CD1c-positive myeloid dendritic cell (primary cell): Measurements from ENCODE around the gene SGTB.
A peak's percentile ranks its signal among the peaks of the same experiment; 100 is the strongest.
"Not testable (repeated sequence)": the region's sequence is repeated elsewhere in the genome, so short reads cannot be mapped to it uniquely, and the experiment has no call there.

Source experiments
- DNase-seq: peaks from one replicate; pipeline ENCODE4 v3.0.0-alpha.2; 2016; ENCODE audit errors: extremely low spot score

SGTB gene

DNA sequence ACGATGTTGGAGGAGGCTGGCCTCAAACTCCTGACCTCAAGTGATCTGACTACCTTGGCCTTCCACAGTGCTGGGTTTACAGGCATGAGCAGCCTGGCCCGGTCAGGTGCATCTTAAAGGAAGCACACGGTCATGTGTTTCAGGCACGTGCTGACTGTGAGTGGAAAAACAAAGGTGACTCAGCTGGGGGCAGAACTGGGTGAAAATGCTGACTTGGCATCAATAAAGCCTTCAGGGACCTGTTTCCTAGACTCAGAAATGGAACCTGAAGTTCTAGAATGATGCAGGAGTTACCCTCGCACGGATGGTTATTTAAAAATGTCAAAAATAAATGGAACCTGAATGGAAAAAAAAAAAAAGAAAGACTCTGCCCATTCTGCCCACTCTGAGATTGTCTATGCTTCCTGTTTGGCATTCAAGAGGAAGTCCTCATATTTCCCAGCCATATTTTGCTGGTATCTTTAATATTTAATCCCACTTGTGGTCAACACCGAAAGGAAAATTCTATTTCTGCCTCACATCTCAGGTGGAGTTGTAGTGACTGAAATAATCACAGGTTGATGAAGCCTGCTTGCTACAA lies 12.4 kb upstream of the SGTB start:
- peak; percentile 60 for DNase-seq

DNA sequence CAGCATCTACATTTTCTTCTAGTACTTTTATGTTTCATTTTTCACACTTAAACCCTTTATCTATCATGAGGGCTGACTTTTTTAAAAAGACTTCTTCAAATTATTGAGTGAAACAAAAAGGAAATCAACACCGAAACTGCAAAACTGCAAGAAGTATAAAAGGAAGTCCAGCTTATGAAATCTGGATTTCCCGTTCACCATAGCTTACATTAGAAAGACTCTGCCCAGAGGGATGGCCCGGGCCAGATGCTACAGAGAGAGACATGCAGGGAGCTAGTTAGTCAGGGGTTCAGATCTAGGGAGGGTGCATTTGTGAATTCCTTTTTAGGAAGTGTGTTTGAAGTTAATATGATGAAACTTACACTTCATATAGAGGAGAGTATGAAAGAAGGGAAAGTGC lies 10.1 kb upstream of the SGTB start:
- peak; percentile 67 for DNase-seq

DNA sequence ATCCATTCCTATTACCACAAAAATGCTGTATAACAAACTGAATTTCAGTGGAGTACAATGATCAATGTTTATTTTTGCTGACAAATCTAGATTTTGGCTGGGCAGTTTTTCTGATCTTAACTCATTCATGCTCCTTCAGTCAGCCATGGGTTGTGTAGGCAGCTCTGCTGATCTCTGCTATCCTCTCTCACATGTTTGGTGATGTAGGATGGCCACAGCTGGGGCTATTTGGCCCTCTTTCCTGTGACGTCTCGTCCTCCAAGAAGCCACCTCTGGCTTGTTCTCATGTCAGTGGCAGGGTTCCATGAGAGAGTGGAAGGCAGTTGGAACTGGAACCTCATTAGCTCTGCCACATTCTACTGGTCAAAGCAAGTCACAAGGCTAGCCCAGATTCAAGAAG lies 9.0 kb upstream of the SGTB start:
- DNase-seq: no peak

DNA sequence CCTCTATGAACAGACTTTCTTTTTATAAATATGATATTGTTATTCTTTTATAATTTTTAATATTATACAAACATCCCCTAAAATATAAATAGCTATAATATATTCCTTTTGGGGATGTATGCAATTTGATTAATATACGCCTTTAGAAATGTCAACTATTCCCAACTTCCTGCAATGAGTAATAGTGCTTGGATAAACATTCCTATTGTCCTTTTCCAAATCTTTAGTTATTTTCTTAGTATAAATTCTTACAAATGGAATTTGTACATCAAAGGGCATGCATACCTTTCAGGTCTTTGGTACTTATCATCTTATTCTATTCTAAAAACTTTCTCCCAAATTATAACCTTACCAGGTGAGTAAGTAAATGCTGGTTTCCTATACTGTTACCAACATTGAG lies 6.3 kb upstream of the SGTB start:
- no peak for DNase-seq

DNA sequence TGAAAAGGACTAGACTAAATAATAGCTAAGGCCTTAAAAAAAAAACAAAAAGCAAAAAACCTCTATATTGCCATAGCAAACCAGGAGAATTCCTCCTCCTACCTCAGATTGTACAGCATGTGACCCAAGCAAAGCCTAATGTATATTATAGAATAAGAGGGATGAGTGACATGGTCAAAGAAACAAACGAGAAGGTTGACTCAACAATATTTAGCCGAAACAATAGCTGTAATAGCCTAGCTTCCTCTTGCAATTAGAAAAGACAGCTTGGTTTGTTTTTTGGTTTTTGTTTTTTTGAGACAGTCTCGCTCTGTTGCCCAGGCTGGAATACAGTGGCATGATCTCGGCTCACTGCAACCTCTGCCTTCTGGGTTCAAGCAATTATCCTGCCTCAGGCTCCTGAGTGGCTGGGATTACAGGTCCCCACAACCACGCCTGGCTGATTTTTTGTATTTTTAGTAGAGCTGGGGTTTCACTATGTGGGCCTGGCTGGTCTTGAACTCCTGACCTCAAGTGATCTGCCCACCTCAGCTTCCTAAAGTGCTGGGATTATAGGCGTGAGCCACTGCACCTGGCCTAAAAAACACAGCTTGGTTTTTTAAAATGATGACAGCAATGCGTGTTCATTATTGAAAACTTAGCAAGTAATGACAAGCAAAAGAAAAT lies 5.7 kb upstream of the SGTB start:
- DNase-seq: no peak

DNA sequence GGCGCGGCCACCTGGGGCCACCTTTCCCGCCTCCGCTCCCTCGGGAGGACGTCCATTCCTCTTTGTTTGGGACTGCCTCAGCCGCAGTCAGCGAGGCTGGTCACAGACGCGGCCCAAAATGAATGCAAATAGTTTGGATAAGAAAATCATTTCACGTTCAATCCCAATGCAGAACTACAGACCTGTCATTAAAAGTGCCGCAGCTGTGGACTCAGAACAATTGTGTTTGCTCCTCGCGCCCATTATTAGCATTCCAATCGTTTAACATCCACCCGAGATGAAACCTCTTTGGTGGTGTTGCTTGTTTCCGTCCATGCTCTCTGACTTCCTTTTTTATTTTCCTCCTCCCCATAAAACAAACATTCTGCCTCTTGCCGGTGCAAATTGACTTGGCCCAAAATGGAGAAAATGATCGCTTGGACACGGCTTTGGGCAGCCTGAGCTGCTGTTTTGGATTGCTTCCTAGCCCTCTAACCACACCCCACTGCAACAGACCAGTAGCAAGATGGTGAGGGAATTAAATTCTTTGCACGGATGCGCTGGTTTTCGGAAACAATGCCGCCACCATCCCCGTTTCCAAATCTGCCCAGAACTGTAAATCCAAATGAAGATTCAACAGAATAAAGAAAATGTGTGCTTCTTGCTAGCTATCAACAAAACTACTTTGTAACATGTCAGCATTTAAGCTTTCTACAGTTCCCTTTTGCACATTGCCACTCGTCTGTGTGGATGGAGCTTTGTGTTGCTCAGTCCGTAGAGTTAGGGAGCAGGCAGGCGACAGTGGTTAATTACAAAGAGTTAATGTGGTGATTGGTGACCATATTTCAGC lies 880 bp upstream of the SGTB start:
- DNase-seq: peak; percentile 35

DNA sequence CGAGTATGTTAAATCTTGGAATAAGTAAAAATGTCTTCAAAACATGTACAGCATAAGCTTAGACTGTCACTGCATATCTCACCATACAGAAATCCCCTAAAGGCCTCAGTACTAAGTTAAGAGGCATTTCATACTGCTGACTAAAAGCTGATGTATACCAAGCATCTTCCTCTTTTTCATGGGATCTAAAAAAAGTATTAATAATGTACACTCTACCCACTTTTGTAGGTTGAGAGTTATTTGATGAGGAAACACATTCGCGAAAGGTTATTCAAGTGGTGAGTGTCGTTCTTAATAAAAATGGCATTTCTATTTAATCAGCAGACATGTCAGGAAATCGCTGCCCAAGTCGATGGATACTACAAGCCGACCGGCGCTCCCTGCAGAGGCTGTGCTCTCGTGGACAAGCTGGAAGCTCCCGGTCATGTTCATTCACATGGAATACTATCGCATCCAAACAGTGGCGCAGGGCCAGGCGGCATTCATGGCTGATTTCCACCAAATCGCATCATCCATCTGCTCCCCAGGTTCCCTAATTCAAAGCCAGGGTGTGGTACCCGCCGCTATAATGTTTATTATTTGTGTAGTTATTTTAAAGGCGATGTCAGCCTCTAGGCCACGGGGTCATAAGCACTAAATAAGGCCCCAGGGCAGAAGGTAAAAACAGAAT lies 724 bp downstream of the SGTB start:
- peak; percentile 62 for DNase-seq

DNA sequence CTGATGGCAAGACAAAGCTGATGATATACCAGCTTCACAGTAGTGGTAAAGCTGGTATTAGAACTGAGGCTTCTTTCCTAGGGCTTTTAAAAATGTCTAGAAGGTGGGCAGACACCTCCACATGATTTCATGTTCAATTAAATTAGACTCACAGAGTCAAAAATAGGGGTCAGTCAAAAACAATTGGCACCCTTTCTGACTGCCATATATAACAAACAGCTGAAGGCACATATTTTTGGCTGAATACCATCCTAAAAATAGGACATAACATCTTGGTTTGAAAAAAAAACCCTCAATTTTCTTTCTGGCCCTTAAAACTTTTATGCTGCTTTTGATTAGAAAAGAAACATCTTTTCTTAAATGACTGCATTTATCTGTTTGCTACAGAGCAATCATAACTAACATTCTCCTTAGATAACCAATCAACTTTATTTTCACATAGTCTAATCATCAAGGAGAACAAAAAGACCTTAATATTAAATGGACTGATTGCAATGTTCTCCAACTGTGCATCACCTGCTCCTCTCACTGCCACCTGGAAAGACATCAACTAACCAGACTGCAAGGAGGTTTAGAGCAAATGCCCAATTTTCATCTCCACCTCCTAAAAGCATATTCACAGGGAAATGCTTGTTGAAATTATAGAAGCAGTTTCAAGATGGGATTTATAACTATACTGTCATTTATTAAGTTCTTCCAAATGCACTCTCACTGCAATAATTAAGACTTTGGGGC lies 3.2 kb downstream of the SGTB start:
- no peak for DNase-seq

DNA sequence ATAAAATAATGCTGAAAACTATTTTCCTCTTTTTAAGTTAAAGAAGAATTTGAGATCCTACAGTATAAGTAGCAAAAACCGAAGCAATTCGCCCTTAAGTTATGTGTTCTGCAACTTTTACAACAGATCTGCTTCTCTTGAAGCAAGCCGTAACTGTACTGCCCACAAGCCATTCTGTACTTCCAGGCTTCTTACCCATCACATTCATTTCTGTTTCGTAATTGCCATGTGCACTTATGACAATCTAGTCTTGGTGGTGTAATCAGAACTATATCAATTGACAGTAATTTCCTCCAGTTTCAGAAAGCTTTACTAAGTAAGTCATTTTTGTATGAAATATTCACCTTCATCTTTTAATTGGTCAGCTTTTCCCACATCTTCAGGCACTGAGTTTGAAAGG lies 13.8 kb downstream of the SGTB start:
- DNase-seq: no peak

DNA sequence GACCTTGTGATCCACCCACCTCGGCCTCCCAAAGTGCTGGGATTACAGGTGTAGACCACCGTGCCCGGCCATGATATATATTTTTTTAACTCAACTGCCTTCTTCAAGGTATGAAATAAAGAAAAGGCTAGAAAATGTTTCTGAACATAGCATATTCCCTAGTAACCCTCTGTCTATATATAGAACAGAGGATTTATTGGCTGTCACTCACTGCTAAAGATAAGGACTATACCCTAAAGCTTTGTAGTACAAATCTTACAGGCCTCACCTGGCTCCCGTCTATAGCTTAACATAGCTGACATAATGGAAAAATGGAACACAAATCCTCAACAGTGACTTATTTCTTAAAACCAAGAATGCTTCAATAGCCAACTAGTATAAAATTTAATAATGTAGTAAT lies 14.2 kb downstream of the SGTB start:
- no peak for DNase-seq

DNA sequence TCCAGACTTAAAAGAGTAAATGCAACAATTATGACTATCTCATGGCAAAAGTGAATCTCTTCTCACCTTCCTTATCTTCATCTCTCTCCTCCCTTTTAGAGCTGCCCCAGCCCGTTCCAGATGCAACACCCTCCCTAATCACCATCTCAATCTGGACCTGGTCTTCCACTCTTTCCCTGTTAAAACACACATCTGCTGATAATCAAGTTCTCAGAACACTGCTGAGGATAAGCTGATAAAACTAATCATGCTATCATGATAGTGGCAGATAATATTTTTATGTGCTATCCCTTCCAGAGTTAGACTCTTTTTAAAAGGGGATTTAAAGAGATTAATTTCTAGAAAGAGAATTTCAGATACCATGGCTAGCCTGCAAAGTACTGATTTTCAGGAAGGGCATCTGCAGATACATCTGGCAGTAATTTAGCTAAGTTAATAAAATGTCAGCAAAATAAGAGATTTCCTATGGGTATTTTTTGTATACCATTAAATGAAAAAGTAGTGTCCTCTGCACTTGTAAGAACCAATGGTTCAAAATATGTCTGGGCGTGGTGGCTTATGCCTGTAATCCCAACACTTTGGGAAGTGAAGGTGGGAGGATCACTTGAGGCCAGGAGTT lies 17.2 kb downstream of the SGTB start:
- DNase-seq: no peak

DNA sequence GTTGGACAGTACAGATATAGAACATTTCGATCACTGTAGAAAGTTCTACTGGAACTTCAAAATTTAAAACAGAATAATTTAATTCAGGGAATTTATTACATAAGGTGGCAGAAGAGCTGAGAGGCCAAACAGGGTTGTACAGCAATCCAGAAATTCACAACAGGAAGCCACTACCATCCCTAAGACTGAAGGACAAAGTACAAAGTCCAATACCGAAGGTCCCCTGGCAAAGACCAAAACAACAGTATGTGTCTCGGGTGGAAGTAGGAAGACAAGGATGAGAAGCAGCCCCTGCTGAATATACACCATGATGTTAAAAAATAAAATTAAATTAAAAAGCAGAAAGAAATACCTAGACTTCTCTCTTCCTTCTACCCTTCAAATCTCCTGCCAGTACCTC lies 19.9 kb downstream of the SGTB start:
- no peak for DNase-seq

DNA sequence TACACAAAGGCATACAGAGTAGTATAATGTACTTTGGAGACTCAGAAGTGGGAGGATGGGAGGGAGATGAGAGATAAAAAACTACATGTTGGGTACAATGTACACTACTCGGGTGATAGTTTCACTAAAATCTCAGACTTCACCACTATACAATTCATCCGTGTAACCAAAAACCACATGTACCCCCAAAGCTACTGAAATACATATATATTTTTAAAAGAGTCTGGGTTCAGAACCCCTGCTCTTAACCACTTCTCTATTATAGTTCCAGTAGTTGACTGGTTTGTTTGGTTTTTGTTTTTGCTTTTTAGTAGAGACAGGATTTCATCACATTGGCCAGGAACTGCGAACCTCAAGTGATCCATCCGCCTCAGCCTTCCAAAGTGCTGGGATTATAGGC lies 22.6 kb downstream of the SGTB start:
- no peak for DNase-seq

DNA sequence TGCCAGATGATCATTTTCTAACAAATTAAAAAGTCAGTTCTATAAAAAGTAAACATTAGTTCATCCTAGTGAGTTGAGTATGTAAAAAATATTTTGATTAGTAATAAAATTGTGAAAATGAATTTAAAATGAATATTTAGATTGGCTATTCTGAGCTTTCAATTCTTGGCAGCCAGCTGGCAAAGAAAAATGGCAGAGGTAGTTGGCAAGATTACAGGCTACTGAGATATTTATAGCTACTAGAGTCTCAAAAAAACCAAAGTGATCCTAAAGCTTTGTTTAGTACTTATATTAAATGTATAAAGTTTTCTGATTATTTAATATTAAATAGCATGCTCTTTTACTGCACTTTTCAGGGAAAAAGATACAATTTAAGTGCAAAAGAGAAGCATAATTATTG lies 25.0 kb downstream of the SGTB start:
- no peak for DNase-seq

DNA sequence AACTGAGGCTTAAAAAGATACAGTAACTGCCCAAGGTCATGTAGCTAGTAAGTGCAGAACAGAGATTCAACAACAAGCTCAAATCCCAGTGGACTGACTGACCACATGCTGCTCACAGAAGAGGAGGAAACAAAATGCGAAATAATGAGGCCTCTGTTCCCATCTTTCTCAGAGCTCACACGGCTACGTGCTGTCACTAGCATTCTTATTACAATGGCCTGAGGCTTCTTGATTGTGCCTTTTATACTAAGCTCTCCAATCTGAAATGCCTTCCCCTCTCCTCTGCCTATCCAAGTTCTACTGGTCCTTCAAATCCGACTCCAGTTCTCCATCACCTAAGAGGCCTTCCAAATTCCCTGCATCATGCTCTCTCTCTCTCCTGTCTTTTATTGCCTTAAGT lies 26.0 kb downstream of the SGTB start:
- no peak for DNase-seq

DNA sequence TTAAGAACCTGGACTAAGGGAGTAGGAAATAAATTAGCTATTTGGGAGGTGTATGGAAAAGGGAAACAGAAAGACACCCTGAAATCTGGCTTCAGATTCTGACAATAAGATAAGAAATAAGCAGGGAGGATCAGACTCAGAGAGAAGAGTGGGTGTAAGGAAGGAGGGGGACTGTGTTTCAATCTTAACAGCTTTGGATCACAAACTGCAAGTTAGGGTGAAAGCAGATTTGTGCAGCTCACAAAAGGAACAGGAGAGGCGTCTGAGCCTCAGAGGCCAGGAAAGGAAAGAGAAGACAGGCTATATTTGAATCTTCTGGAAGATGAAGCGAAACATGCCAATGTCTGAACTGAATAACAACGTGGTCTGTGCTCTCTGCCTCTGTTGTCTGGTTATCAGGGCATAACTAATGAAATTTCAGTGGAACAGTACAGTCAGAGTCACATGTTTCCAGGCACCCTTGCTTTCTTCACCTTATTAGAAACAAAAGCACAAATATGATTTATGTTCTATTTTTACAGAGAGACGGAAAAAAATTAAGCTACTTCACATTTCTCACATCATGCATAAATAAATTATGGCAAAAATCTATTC lies 26.6 kb downstream of the SGTB start:
- no peak for DNase-seq

DNA sequence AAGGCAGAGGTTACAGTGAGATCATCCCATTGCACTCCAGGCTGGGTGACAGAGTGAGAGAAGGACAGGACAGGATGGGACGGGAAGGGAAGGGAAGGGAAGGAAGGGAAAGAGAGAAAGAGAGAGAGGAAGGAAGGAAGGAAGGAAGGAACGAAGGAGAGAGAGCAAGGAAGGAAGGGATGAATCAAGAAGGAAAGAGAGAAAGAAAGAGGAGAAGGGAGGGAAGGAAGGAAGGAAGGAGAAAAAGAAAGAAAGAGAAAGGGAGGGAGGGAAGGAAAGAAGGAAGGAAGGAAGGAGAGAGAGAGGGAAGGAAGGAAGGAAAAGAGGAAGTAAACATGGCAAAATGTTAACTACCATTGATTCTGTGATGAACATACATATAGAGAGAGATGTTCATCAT lies 28.8 kb downstream of the SGTB start:
- DNase-seq: no peak

DNA sequence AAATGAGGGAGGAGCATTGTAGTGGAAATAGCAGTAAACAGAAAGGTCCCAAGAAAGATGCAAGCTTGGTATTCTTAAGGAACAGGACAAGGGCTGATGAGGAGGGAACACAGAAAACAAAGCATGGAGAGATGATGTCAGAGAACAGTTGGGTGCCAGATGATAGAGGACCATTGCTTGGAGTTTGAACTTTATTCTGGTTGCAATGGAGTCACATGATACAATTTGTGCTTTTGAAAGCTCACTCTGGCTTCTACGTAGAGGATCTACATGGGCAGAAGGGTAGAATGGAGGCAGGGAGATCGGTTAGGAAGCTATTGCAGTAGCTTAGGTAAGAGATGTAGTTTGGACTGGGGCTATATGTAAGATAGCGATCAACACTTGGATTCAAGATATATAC lies 39.8 kb downstream of the SGTB start:
- DNase-seq: no peak

DNA sequence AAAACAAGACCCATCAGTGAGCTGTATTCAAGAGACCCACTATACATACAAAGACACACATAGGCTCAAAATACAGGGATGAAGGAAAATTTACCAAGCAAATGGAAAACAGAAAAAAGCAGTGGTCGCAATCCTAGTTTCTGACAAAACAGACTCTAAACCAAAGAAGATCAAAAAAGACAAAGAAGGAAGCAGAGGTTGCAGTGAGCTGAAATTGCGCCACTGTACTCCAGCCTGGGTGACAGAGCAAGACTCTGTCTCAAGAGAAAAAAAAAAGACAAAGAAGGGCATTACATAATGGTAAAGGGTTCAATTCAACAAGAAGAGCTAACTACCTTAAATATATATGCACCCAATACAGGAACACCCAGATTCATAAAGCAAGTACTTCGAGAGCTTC lies 45.9 kb downstream of the SGTB start:
- DNase-seq: not testable (repeated sequence)

DNA sequence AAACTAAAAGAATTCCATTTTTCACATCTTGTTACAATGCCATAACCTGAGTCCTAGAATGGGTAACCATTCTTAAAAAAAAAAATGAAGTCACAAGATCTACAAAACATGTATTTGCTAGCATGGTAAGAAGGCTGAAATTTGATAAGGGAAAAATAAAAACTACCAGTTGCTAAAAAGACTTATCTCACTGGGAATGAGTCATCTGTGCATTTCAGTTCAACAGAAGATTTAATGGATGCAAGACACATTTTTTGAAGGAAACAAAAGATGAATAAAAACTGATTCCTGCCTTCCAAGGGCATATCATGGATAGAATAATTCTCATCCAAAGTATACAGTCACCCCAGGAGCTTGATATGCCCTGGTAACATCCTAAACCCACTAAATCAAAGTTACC lies 47.2 kb downstream of the SGTB start:
- no peak for DNase-seq

DNA sequence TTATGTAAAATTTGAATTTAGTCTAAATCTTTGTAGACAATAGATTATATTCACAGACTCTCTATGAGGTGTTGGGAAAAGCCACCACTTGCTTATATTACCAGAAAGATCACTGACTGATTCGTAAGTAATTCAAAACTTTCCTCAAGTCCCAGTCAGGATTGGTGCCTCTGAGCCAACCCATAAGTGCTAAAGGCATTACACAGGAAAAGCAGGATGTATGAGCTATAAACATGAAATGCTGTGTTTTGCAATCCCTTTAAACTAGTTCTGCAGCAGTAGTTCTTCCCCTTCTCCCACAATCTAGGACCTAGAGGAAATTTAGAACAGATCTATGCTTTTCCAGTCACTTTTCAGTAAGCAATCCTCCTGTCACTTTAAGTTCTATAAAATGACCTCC lies 49.1 kb downstream of the SGTB start:
- DNase-seq: peak; percentile 6
